ENCODE measurements around the gene GPATCH8.
"Not testable (repeated sequence)": the region's sequence is repeated elsewhere in the genome, so short reads cannot be mapped to it uniquely, and the experiment has no call there.

GPATCH8 gene

GRCh38 chr17:44523672-44523972 lies 20.4 kb upstream of the GPATCH8 start:
- no peak for DNase-seq

- peak in 2 of 6 experiments; percentile 2 to 11 for DNase-seq
Observed at GRCh38 chr17:44522883-44523671, 19.9 kb upstream of the GPATCH8 start.

- no peak for DNase-seq
Observed at GRCh38 chr17:44518032-44518431, 14.8 kb upstream of the GPATCH8 start.

- DNase-seq, result not testable (repeated sequence)
Observed at GRCh38 chr17:44511241-44512134, 8.3 kb upstream of the GPATCH8 start.

GRCh38 chr17:44506939-44507604 lies 3.9 kb upstream of the GPATCH8 start:
- DNase-seq, result not testable (repeated sequence)

- DNase-seq, result no peak
Observed at GRCh38 chr17:44502598-44503146, 534 bp downstream of the GPATCH8 start.

- DNase-seq, result peak in 1 of 6 experiments; percentile 6
Observed at GRCh38 chr17:44501866-44502375, 1.3 kb downstream of the GPATCH8 start.

GRCh38 chr17:44499722-44500121 lies 3.5 kb downstream of the GPATCH8 start:
- DNase-seq, result no peak

GRCh38 chr17:44496815-44497214 lies 6.4 kb downstream of the GPATCH8 start:
- DNase-seq, result no peak

- no peak for DNase-seq
Observed at GRCh38 chr17:44493339-44493738, 9.9 kb downstream of the GPATCH8 start.

- DNase-seq, result no peak
Observed at GRCh38 chr17:44492706-44493272, 10.4 kb downstream of the GPATCH8 start.

GRCh38 chr17:44489581-44489980 lies 13.6 kb downstream of the GPATCH8 start:
- DNase-seq, result no peak

GRCh38 chr17:44487170-44487569 lies 16.0 kb downstream of the GPATCH8 start:
- DNase-seq, result no peak

GRCh38 chr17:44473367-44473766 lies 29.8 kb downstream of the GPATCH8 start:
- DNase-seq, result no peak

GRCh38 chr17:44469676-44470075 lies 33.5 kb downstream of the GPATCH8 start:
- no peak for DNase-seq

- DNase-seq, result no peak
Observed at GRCh38 chr17:44467108-44467507, 36.1 kb downstream of the GPATCH8 start.

GRCh38 chr17:44466339-44466738 lies 36.9 kb downstream of the GPATCH8 start:
- no peak for DNase-seq

GRCh38 chr17:44465897-44466296 lies 37.3 kb downstream of the GPATCH8 start:
- DNase-seq, result no peak

- DNase-seq, result no peak
Observed at GRCh38 chr17:44465276-44465675, 37.9 kb downstream of the GPATCH8 start.

- DNase-seq, result no peak
Observed at GRCh38 chr17:44464037-44464436, 39.2 kb downstream of the GPATCH8 start.

- no peak for DNase-seq
Observed at GRCh38 chr17:44451832-44452231, 51.4 kb downstream of the GPATCH8 start.

GRCh38 chr17:44451016-44451627 lies 52.1 kb downstream of the GPATCH8 start:
- DNase-seq, result no peak

All from stimulated activated naive CD4-positive, alpha-beta T cell (primary cell).